Loucy (cell line): Measurements from ENCODE around the gene ZNF70.

Experiments
- CTCF ChIP-seq: fragments of 200-600 bp; sonication (generic); conservative IDR thresholded peaks from 2 replicates; pipeline ENCODE4 v1.5.1; 2014; ENCODE audit warnings: mild to moderate bottlenecking, antibody characterized with exemption, low read length
- EZH2phosphoT487 ChIP-seq: fragments of 200-600 bp; IDR thresholded peaks from 2 replicates; pipeline ENCODE4 v1.6.1; 2018; ENCODE audit warnings: antibody characterized with exemption, mild to moderate bottlenecking, moderate library complexity, borderline replicate concordance

DNA sequence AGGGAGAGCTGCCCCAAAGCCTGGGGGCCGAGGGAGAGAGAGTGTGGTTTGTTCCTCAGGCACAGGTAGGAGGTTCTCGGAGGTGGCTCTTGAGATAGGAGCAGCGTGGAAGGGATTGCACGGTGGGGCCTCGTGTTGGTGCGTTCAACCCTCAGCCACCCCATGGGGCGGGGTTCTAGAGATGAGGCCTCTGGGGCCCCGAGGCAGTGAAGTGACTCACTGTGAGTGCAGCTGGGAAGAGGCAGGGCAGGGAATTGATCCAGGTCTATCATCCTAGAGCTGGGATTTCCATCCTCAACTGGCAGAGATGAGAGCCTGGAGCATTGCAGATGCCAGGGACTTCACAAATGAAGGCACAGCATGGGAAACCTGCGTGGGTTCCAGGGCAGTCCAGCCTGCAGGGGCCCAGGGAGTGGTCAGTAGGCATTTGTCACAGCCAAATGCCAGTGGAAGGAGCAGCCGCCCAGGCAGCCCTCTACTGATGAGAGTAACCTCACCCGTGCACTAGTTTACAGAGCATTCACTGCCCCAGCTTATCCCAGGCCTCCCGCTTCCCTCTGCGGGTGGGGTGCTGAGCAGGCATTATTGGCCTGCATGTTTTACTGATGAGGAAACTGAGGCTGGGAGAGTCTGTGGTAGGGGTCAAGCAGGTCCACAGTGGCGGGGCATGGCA is 30.7 kb upstream of the ZNF70 start:
- TF ChIP-seq CTCF: no peak
- no peak for TF ChIP-seq EZH2phosphoT487
